IMR-90 (cell line): Measurements from ENCODE around the gene CPTP. TPM values are rescaled to one million over a fixed set of nuclear protein-coding genes. Genes with fewer than 3 reads are reported as not detected.

Experiments
- ATAC-seq: fragments of 200-7000 bp; cut with Tn5 transposase; 2 replicates; pipeline ENCODE4 v1.9.1; 2020; ENCODE audit warnings: low read depth, mild to moderate bottlenecking, moderate library complexity
- BruUV-seq: library from RNA; stranded (reverse); fragments of 400-500 nt; replicated peaks from 2 replicates; lab custom pipeline; 2021; lab: Mats Ljungman, UMichigan
- CTCF ChIA-PET: fragments of 300-600 bp; formaldehyde crosslinking; extraction: SDS; loops from one replicate; lab custom pipeline; 2021; ENCODE audit warnings: antibody characterized with exemption; lab: Yijun Ruan, JAX
- POLR2A ChIA-PET: fragments of 300-600 bp; sonication (Branson Sonifier 250); formaldehyde crosslinking; loops from one replicate; lab custom pipeline; 2022; ENCODE audit warnings: antibody characterized with exemption; ENCODE audit not compliant: unreplicated experiment; lab: Charles Lee
- DNase-seq: peaks from one replicate; pipeline ENCODE4 v3.0.0; 2013
- H2AFZ ChIP-seq: replicated peaks from 2 replicates; pipeline ENCODE3; 2013; ENCODE audit warnings: low read length, mild to moderate bottlenecking; ENCODE audit not compliant: poor library complexity
- H2AK5ac ChIP-seq: 2 replicates; pipeline ENCODE4 v1.6.1; 2013; ENCODE audit warnings: low read depth, low read length, inconsistent platforms
- H2AK9ac ChIP-seq: replicated peaks from 2 replicates; pipeline ENCODE3; 2013; ENCODE audit warnings: mild to moderate bottlenecking, low read depth, low read length, moderate library complexity; ENCODE audit not compliant: poor library complexity
- H2BK120ac ChIP-seq: 2 replicates; pipeline ENCODE4 v1.6.1; 2013; ENCODE audit warnings: low read depth, low read length, inconsistent platforms
- H2BK15ac ChIP-seq: 3 replicates; pipeline ENCODE4 v1.6.1; 2013; ENCODE audit warnings: low read depth, low read length, inconsistent platforms
- H2BK20ac ChIP-seq: 2 replicates; pipeline ENCODE4 v1.6.1; 2013; ENCODE audit warnings: low read depth, mild to moderate bottlenecking, inconsistent platforms, low read length, moderate library complexity
- H2BK5ac ChIP-seq: 2 replicates; pipeline ENCODE4 v1.6.1; 2013; ENCODE audit warnings: mild to moderate bottlenecking, low read depth, low read length, inconsistent platforms; ENCODE audit not compliant: poor library complexity, severe bottlenecking
- H3K14ac ChIP-seq: replicated peaks from 2 replicates; pipeline ENCODE4 v1.6.1; 2013; ENCODE audit warnings: low read depth, low read length, inconsistent platforms
- H3K18ac ChIP-seq: 2 replicates; pipeline ENCODE4 v1.6.1; 2013; ENCODE audit warnings: low read depth, low read length, control low read depth
- H3K23ac ChIP-seq: 2 replicates; pipeline ENCODE4 v1.6.1; 2013; ENCODE audit warnings: low read depth, low read length, inconsistent platforms
- H3K27ac ChIP-seq: 2 replicates; pipeline ENCODE4 v1.5.1; 2013; ENCODE audit warnings: mild to moderate bottlenecking, control low read depth, low read length; ENCODE audit not compliant: insufficient read depth
- H3K27me3 ChIP-seq: 2 replicates; pipeline ENCODE4 v1.6.1; 2013; ENCODE audit warnings: low read length; ENCODE audit not compliant: control insufficient read depth, insufficient read depth
- H3K36me3 ChIP-seq: 2 replicates; pipeline ENCODE4 v1.6.1; 2013; ENCODE audit warnings: low read length, mixed read lengths; ENCODE audit not compliant: control insufficient read depth, insufficient read depth
- H3K4ac ChIP-seq: 2 replicates; pipeline ENCODE4 v1.6.1; 2013; ENCODE audit warnings: low read depth, low read length, inconsistent platforms
- H3K4me1 ChIP-seq: 2 replicates; pipeline ENCODE4 v1.6.1; 2013; ENCODE audit warnings: low read length, mixed read lengths; ENCODE audit not compliant: control insufficient read depth, insufficient read depth
- H3K4me2 ChIP-seq: 2 replicates; pipeline ENCODE4 v1.6.1; 2013; ENCODE audit warnings: low read depth, mild to moderate bottlenecking, control low read depth, low read length, moderate library complexity
- H3K4me3 ChIP-seq: 2 replicates; pipeline ENCODE4 v1.5.1; 2013; ENCODE audit warnings: low read depth, mild to moderate bottlenecking, control low read depth, low read length, moderate library complexity; ENCODE audit not compliant: insufficient read depth
- H3K56ac ChIP-seq: 2 replicates; pipeline ENCODE4 v1.6.1; 2013; ENCODE audit warnings: low read length, inconsistent platforms; ENCODE audit not compliant: insufficient read depth; ENCODE audit errors: extremely low read depth
- H3K79me1 ChIP-seq, 2 experiments: 2 replicates each; pipeline ENCODE4 v1.6.1; 2013; ENCODE audit warnings: low read length in 2 of 2, inconsistent platforms in 1 of 2, low read depth in 1 of 2
- H3K9ac ChIP-seq: 2 replicates; pipeline ENCODE4 v1.6.1; 2013; ENCODE audit warnings: low read depth, low read length, control low read depth
- H3K9me1 ChIP-seq: 2 replicates; pipeline ENCODE4 v1.6.1; 2013; ENCODE audit warnings: low read length, inconsistent platforms; ENCODE audit not compliant: insufficient read depth
- H3K9me3 ChIP-seq: 2 replicates; pipeline ENCODE4 v1.6.1; 2013; ENCODE audit warnings: low read length; ENCODE audit not compliant: control insufficient read depth, insufficient read depth
- H4K20me1 ChIP-seq: 2 replicates; pipeline ENCODE4 v1.6.1; 2013; ENCODE audit warnings: low read length, inconsistent platforms; ENCODE audit not compliant: insufficient read depth
- H4K5ac ChIP-seq: 2 replicates; pipeline ENCODE4 v1.6.1; 2013; ENCODE audit warnings: mild to moderate bottlenecking, low read depth, low read length, control low read depth
- H4K8ac ChIP-seq, 2 experiments: 2 replicates each; pipeline ENCODE4 v1.6.1; 2013; ENCODE audit warnings: low read depth in 2 of 2, low read length in 2 of 2, control low read depth in 1 of 2, inconsistent platforms in 1 of 2
- H4K91ac ChIP-seq: 2 replicates; pipeline ENCODE4 v1.6.1; 2013; ENCODE audit warnings: low read depth, low read length, inconsistent platforms; ENCODE audit not compliant: insufficient read depth
- NFE2L2 ChIP-seq: fragments of 150-350 bp; IDR thresholded peaks from 2 replicates; pipeline ENCODE4 v1.6.1; 2016; ENCODE audit warnings: low read depth, mild to moderate bottlenecking, low read length
- RCOR1 ChIP-seq: IDR thresholded peaks from 2 replicates; pipeline ENCODE4 v1.6.1; 2012; ENCODE audit warnings: mild to moderate bottlenecking, low read length, improper control_type of control experiment; ENCODE audit not compliant: insufficient replicate concordance
- WGBS, 2 experiments: methylation state at CpG; one replicate each; pipeline versions ENCODE4 v1.1.5 to v1.1.7; 2013; ENCODE audit warnings: missing lambda C conversion rate in 2 of 2; ENCODE audit not compliant: insufficient read length in 1 of 2; ENCODE audit errors: extremely low coverage in 2 of 2; 5-methylcytosine and 5-hydroxymethylcytosine counted together
- dilution Hi-C: fragments of 300-500 bp; cut with HindIII; formaldehyde crosslinking; loops from one replicate; pipeline ENCODE4 v1.14.3; 2018; ENCODE audit warnings: low sequenced_read_pairs; ENCODE audit not compliant: unreplicated experiment
- in situ Hi-C: fragments of 300-500 bp; cut with MboI; formaldehyde crosslinking; loops from 3 replicates; pipeline ENCODE4 v1.14.3; 2019; ENCODE audit warnings: low sequenced_read_pairs, inconsistent platforms, mixed read lengths
- intact Hi-C: fragments of 100-400 bp; cut with micrococcal nuclease; formaldehyde crosslinking; loops from 2 replicates; pipeline ENCODE4 v1.10.0; 2022
- polyA plus RNA-seq, 3 experiments: library from polyadenylated mRNA; depleted of rRNA; stranded (reverse); fragments of >200 nt; gene quantifications; 2 replicates each; pipeline ENCODE4 v1.2.3, GENCODE V29; 2012; ENCODE audit warnings: low replicate concordance in 1 of 3
- total RNA-seq: library from RNA; depleted of rRNA; stranded (reverse); fragments of >200 nt; gene quantifications from 2 replicates; pipeline ENCODE4 v1.2.3, GENCODE V29; 2012

Gene CPTP
- total and polyA plus RNA-seq, 2 of the 4 experiments (the other 2 are of a cell fraction), result 2.7 to 12.1 TPM

GRCh38 chr1:1342061-1342562 lies 17.5 kb downstream of the CPTP start:
- peaks cover 13% of the 10 kb centered on the region for H3K9me1 ChIP-seq
- DNase-seq, result no peak
- H3K27me3 ChIP-seq, result no peaks in the 10 kb centered on the region
- no peak overlapping the region for H2AFZ ChIP-seq
- H2BK20ac ChIP-seq, result no peak overlapping the region
- TF ChIP-seq NFE2L2, result no peak
- TF ChIP-seq RCOR1, result no peak
- dilution Hi-C loops, result no loop called here
- no peak overlapping the region for H2AK5ac ChIP-seq
- H3K9me3 ChIP-seq, result no peaks in the 10 kb centered on the region
- no peak overlapping the region for H4K91ac ChIP-seq
- H3K9ac ChIP-seq, result no peak overlapping the region
- ChIA-PET CTCF (no interaction called here), POLR2A (no interaction called here)
- no peak overlapping the region for H3K4ac ChIP-seq
- no peak overlapping the region for H3K4me3 ChIP-seq
- H3K56ac ChIP-seq, result no peak overlapping the region
- no peak overlapping the region for H3K14ac ChIP-seq
- no peak overlapping the region for H2AK9ac ChIP-seq
- in situ Hi-C loops, result no loop called here
- H4K20me1 ChIP-seq, result peaks cover 54% of the 10 kb centered on the region
- H3K4me1 ChIP-seq, result peaks cover 23% of the 10 kb centered on the region
- no peak overlapping the region for H3K4me2 ChIP-seq
- no peak overlapping the region for H3K18ac ChIP-seq
- no peak overlapping the region for H3K23ac ChIP-seq
- H4K5ac ChIP-seq, result no peak overlapping the region
- no peak overlapping the region for H3K27ac ChIP-seq
- no peak overlapping the region for H2BK15ac ChIP-seq
- H4K8ac ChIP-seq, result no peak overlapping the region
- H2BK5ac ChIP-seq, result no peak overlapping the region
- H3K36me3 ChIP-seq, result peaks cover 40% of the 10 kb centered on the region
- no TSS peak for BruUV-seq
- no peak overlapping the region for H2BK120ac ChIP-seq
- 93% methylated on average over 14 of the region's 28 CpGs; no CpG with 5 or more reads in 1 of the 2 experiments for WGBS, 2 experiments
- H3K79me1 ChIP-seq, result peaks cover 12 to 58% of the 10 kb centered on the region in 2 experiments
- intact Hi-C loops, result no loop called here
- no peak for ATAC-seq
